Measurements from ENCODE around the gene SOCS1. TPM values are rescaled to one million over a fixed set of nuclear protein-coding genes. Genes with fewer than 3 reads are reported as not detected.

SOCS1 gene
- total RNA-seq, 1 experiment from 2014 or later: 2.6 TPM

DNA sequence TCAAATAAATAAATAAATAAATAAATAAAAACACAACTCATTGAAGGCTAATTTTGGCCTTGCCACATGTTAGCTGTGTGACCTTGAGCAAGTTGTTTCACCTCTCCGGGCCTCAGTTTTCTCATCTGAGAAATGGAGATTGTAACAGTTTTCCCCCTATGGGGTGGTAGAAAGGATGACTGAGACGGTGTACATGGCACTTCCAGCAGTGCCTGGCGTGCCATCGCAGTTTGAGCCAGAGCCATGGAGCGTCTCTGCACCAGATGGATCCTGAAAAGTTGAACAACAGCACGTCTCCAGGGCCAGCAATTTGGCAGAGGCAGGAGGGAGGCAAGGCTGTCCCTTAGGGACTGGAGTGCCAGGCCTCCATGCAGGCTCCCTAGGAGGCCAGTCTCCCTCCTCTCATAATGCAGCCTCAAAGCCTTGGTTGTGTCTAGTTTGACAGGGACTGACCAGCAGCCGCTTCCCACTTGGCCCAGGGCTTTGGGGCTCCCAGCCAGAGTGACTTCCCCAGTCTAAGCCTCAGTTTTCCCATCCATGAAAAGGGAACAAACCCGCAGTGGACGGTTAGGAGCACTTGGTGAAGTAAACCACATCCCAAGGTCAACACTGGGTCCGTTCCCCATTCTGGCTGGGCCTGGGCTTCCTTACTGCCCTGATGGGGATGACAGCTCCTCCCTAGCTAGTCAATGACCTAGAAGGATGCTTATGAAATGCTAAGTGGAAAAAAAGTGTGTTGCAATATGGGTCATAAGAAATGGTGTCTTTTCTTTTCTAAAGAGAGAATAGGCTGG lies 19.3 kb downstream of the SOCS1 start:
- BruUV-seq (replicated peaks): no TSS peak
- POLR2A ChIA-PET (ENCODE audit: low non-redundant PET): no interaction called here
- DNase-seq (ENCODE audit: low spot score): no peak
- no peaks in the 10 kb centered on the region for H3K27me3 ChIP-seq (replicated peaks; ENCODE audit: insufficient read depth, low read depth, low read length, poor library complexity)
- H3K4me3 ChIP-seq (ENCODE audit: low read depth, low read length, poor library complexity, severe bottlenecking): no peak overlapping the region
- H3K4me1 ChIP-seq (ENCODE audit: insufficient read depth, low read length, poor library complexity, severe bottlenecking): no peaks in the 10 kb centered on the region
- H3K36me3 ChIP-seq (ENCODE audit: insufficient read depth, low read length, poor library complexity, severe bottlenecking): no peaks in the 10 kb centered on the region
- H3K27ac ChIP-seq (ENCODE audit: low read depth, low read length, poor library complexity, severe bottlenecking): no peak overlapping the region
- CTCF ChIA-PET: no interaction called here
- TF ChIP-seq, protein P1, sequence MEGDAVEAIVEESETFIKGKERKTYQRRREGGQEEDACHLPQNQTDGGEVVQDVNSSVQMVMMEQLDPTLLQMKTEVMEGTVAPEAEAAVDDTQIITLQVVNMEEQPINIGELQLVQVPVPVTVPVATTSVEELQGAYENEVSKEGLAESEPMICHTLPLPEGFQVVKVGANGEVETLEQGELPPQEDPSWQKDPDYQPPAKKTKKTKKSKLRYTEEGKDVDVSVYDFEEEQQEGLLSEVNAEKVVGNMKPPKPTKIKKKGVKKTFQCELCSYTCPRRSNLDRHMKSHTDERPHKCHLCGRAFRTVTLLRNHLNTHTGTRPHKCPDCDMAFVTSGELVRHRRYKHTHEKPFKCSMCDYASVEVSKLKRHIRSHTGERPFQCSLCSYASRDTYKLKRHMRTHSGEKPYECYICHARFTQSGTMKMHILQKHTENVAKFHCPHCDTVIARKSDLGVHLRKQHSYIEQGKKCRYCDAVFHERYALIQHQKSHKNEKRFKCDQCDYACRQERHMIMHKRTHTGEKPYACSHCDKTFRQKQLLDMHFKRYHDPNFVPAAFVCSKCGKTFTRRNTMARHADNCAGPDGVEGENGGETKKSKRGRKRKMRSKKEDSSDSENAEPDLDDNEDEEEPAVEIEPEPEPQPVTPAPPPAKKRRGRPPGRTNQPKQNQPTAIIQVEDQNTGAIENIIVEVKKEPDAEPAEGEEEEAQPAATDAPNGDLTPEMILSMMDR (conservative IDR thresholded peaks at IDR 0.05; ENCODE audit: low read depth, low read length): no peak
- TF ChIP-seq EZH2 (IDR thresholded peaks at IDR 0.05; ENCODE audit: borderline replicate concordance, low read depth, low read length, poor library complexity, severe bottlenecking): no peak
- intact Hi-C loops (cut with micrococcal nuclease; ENCODE audit: unreplicated experiment): no loop called here
- H3K9me3 ChIP-seq (ENCODE audit: low read depth, low read length, poor library complexity, severe bottlenecking): no peaks in the 10 kb centered on the region

DNA sequence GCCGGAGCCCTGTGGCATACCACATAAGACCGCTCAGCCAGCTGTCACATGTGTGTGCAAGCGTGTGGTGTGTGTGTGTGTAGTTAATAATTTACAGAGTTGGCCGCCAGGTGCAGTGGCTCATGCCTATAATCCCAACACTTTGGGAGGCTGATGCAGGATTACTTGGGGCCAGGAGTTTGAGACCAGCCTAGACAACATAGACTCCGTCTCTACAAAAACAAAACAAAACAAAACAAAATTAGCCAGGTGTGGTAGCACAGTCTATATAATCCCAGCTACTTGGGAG lies 20.4 kb downstream of the SOCS1 start:
- intact Hi-C loops (cut with micrococcal nuclease; ENCODE audit: unreplicated experiment): no loop called here
- Histone ChIP-seq H3K9me3 (ENCODE audit: low read depth, low read length, poor library complexity, severe bottlenecking) (no peaks in the 10 kb centered on the region), H3K36me3 (ENCODE audit: insufficient read depth, low read length, poor library complexity, severe bottlenecking) (no peaks in the 10 kb centered on the region), H3K27me3 (replicated peaks; ENCODE audit: insufficient read depth, low read depth, low read length, poor library complexity) (no peaks in the 10 kb centered on the region), H3K27ac (ENCODE audit: low read depth, low read length, poor library complexity, severe bottlenecking) (no peak overlapping the region), H3K4me1 (ENCODE audit: insufficient read depth, low read length, poor library complexity, severe bottlenecking) (no peaks in the 10 kb centered on the region), H3K4me3 (ENCODE audit: low read depth, low read length, poor library complexity, severe bottlenecking) (no peak overlapping the region)
- TF ChIP-seq, protein P1 (conservative IDR thresholded peaks at IDR 0.05; ENCODE audit: low read depth, low read length): no peak
- no peak for TF ChIP-seq EZH2 (IDR thresholded peaks at IDR 0.05; ENCODE audit: borderline replicate concordance, low read depth, low read length, poor library complexity, severe bottlenecking)
- POLR2A ChIA-PET (ENCODE audit: low non-redundant PET): no interaction called here
- no peak for DNase-seq (ENCODE audit: low spot score)
- BruUV-seq (replicated peaks): no TSS peak
- CTCF ChIA-PET: no interaction called here

DNA sequence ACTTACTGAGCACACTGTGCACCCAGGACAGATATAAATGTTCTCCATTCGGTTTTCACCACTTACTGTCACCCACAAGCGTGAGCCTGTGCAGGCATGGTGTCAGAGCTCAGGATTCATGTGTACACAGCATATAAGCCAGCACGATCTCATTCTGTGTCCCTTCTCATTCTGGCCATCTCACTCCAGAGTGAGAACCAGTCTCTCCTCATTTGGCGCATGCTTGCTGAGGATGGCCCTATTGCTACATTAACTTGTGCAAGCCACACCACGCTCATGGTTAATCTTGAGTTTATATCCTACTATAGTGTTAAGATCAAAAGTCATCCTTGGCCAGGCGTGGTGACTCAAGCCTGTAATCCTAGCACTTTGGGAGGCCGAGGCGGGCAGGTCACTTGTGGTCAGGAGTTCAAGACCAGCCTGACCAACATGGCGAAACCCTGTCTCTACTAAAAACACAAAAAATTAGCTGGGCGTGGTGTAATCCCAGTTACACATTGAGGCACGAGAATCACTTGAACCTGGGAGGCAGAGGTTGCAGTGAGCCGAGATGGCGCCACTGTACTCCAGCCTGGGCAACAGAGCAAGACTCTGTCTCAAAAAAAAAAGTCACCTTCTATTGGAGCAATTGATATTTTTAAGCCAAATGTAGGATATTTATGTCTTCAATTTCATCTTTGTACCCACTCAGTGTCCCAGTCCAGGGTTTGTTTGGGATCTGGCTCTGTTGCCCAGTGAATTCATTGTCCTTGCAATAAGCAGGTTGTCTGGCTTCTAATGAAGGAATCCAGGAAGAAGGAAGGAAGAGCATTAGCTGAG lies 20.9 kb downstream of the SOCS1 start:
- Histone ChIP-seq H3K36me3 (ENCODE audit: insufficient read depth, low read length, poor library complexity, severe bottlenecking) (no peaks in the 10 kb centered on the region), H3K4me1 (ENCODE audit: insufficient read depth, low read length, poor library complexity, severe bottlenecking) (no peaks in the 10 kb centered on the region), H3K9me3 (ENCODE audit: low read depth, low read length, poor library complexity, severe bottlenecking) (no peaks in the 10 kb centered on the region), H3K27ac (ENCODE audit: low read depth, low read length, poor library complexity, severe bottlenecking) (no peak overlapping the region), H3K4me3 (ENCODE audit: low read depth, low read length, poor library complexity, severe bottlenecking) (no peak overlapping the region), H3K27me3 (replicated peaks; ENCODE audit: insufficient read depth, low read depth, low read length, poor library complexity) (no peaks in the 10 kb centered on the region)
- no peak for DNase-seq (ENCODE audit: low spot score)
- BruUV-seq (replicated peaks): no TSS peak
- TF ChIP-seq EZH2 (IDR thresholded peaks at IDR 0.05; ENCODE audit: borderline replicate concordance, low read depth, low read length, poor library complexity, severe bottlenecking): no peak
- TF ChIP-seq, protein P1 (conservative IDR thresholded peaks at IDR 0.05; ENCODE audit: low read depth, low read length): no peak
- ChIA-PET POLR2A (ENCODE audit: low non-redundant PET) (no interaction called here), CTCF (no interaction called here)
- intact Hi-C loops (cut with micrococcal nuclease; ENCODE audit: unreplicated experiment): no loop called here

Measured in A673 (cell line).